Stimulated activated CD8-positive, alpha-beta memory T cell treated with anti-CD3 and anti-CD28 coated beads, Interleukin-2, amount 100 ng/mL, for 48 hours (primary cell): Measurements from ENCODE around the gene MAPKAPK5.
"Not testable (repeated sequence)": the region's sequence is repeated elsewhere in the genome, so short reads cannot be mapped to it uniquely, and the experiment has no call there.

Source experiments
- DNase-seq, 2 donors: peaks; one replicate each; pipeline ENCODE4 v3.0.0-alpha.2; 2020; ENCODE audit warnings: low read depth in 2 of 2

Gene MAPKAPK5, protein sequence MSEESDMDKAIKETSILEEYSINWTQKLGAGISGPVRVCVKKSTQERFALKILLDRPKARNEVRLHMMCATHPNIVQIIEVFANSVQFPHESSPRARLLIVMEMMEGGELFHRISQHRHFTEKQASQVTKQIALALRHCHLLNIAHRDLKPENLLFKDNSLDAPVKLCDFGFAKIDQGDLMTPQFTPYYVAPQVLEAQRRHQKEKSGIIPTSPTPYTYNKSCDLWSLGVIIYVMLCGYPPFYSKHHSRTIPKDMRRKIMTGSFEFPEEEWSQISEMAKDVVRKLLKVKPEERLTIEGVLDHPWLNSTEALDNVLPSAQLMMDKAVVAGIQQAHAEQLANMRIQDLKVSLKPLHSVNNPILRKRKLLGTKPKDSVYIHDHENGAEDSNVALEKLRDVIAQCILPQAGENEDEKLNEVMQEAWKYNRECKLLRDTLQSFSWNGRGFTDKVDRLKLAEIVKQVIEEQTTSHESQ

GRCh38 chr12:111841750-111842555, at the start of gene MAPKAPK5:
Gene MAPKAPK5, plus strand, starts transcription at chr12:111842228. Its CDS starts 506 bp downstream, at chr12:111842734.
- peak; percentile 93 to 97 for DNase-seq

DNA sequence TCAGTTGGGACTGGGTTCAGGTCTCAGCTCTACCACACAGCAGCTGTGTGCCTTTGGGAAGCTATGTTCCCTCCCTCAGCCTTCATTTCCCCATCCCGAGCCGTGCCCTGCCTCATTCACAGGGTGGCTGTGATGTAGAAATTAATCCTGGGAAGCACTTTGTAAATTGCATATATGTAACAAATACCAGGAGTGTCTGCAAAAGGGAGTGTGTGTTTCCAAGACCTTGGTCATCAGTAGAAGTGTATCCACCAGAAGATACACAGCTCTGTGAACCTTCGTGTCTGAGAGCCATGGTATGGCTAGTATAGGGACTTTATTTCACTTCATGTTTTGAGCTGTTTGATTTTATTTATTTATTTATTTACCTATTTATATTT, 49.2 kb upstream of the MAPKAPK5 start:
- DNase-seq, result no peak

- DNase-seq, result no peak
These were observed 43.8 kb upstream of the MAPKAPK5 start for GRCh38 chr12:111798182-111798581.

DNA sequence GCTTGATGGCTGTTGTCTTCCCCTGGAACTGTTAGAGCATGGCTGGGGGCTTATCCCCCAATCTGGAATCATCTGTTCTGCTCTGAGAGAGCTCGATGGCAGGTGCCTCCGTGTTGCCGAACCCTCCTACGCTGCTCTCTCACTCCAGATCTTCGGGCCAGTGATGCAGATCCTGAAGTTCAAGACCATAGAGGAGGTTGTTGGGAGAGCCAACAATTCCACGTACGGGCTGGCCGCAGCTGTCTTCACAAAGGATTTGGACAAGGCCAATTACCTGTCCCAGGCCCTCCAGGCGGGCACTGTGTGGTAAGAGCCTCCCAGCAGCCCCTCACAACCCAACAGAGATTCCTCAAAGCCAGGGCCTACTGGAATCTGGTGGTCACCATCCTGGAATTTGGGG, 42.3 kb upstream of the MAPKAPK5 start:
- no peak for DNase-seq

DNA sequence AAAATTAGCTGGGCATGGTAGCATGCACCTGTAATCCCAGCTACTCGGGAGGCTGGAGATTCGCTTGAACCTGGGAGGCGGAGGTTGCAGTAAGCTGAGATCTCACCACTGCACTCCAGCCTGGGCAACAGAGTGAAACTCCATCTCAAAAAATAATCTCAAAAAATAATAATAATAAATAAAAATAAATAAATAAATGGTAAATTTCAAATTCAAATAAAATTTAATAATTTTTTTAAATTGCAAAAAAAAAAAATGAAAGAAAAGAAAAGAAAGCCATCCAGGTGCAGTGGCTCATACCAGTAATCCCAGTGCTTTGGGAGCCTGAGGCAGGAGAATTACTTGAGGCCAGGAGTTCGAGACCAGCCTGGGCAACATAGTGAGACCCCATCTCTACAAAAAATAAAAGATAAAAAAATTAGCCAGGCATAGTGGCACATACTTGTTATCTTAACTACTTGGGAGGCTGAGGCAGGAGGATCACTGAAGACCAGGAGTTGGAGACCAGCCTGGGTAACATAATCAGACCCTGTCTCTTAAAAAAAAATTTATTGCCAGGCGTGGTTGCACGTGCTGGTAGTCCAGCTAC, 38.9 kb upstream of the MAPKAPK5 start:
- no peak for DNase-seq

GRCh38 chr12:111803851-111804250, 38.2 kb upstream of the MAPKAPK5 start:
- DNase-seq, result no peak

GRCh38 chr12:111806304-111806703, 35.7 kb upstream of the MAPKAPK5 start:
- no peak for DNase-seq

- no peak for DNase-seq
These were observed 34.8 kb upstream of the MAPKAPK5 start for GRCh38 chr12:111807232-111807631.

DNA sequence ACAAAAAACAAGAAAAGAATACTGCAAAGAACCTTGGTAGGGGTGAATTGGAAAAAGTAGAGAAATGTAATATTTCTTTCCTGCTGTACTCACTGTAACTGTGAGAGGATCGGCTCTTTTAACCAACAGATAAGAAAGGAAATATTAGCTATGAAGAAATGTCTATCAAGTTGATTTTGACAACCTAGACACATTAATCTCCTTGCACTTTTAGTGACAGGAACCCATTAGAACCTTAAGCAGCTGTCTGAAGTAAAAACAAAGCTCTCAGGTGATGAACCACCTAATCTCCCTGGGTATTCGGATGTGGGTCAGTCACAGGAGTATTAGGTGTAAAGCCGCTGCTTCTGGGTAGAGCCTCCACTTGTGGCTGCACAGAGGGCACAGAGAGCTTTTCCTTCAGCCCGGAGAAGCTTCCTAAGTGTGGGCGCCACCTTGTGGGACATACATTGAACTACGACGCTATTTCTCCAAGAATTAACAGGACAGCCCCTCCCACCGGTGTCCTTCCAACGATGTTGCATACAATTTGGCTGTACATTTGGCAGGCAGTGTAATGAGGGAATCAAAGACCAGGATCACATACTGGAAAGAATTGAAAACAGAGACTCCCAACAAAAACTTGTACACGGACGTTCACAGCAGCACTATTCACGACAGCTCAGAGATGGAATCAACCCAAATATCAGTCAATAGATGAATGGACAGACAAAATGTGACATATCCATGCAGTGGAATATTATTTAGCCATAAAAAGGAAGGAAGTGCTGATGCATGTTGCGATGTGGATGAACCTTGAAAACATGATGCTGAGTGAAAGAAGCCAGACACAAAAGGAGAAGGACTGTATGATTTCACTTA, 28.9 kb upstream of the MAPKAPK5 start:
- DNase-seq, result peak; percentile 39 to 41

GRCh38 chr12:111816065-111816615, 25.9 kb upstream of the MAPKAPK5 start:
- DNase-seq, result no peak

- not testable (repeated sequence) for DNase-seq
These were observed 25.1 kb upstream of the MAPKAPK5 start for GRCh38 chr12:111816898-111817297.

DNA sequence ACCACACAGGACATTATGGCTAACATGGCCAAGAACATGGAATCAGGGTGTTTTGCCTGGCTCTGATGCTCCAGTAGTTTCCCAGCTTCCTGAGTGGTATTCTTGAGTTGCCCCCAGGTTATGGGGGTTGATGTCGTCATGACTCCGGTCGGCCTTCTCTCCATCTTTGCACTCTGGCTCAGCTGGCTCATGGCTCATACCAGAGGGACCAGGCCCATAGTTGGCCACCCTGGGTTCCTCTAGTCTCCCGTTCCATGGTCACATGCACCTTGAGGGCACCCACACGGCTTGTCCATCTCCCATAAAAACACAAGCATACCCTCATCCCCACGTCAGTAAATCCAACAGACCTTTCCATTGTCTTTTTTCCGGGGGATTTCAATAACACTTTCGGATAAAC, 23.7 kb upstream of the MAPKAPK5 start:
- DNase-seq, result no peak

DNA sequence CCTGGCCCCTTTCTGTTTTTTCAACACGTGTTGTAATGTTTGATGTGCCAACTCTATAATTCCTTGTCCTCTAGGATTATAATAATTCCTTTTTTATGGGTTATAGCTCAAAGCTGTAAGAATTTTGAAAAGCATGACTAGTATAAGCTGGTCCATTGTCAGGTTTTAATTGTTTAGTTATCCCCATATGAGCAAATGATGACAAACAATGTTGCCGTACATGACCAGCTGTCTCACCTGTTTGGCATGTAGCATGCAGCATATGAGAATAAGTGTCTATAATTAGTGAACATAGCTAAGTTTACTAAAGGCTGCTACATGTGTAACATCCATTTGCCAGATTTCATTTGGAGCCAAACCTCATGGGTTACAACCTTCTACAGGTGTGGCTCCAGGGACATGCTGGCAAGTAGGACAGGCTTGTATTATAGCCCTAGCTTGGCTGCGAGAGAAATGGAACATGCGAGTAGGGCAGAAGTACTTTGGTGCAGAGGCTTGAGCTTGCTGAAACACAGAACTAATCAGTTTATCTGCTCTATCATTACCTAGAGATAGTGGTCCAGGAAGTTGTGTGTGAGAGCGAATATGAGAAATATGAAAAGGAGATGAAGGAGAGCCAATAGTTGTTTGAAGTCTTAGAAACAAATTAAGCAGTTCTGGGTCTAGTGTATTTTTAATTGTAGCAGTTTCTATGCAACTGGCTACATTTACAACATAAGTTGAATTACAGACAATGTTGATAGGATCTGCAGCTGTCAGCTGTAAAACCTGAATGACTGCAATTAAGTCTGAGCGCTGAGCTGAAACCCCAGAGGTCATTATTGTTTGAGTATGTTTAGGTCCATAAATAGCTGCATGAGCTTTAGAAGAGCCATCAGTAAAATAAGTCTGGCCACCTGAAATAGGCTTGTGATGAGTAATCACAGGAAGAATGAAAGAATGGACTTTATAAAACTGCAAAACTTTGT, 22.6 kb upstream of the MAPKAPK5 start:
- no peak for DNase-seq

DNA sequence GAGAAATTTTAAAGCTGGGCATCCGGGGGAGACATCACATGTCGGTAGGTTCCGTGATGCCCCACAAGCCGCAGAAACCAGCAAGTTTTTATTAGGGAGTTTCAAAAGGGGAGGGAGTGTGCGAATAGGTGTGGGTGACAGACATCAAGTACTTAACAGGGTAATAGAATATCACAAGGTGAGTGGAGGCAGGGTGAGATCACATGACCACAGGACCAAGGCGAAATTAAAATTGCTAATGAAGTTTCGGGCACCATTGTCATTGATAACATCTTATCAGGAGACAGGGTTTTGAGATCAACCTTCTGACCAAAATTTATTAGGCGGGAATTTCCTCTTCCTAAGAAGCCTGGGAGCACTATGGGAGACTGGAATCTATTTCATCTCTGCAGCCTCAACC, 21.2 kb upstream of the MAPKAPK5 start:
- DNase-seq, result not testable (repeated sequence)

DNA sequence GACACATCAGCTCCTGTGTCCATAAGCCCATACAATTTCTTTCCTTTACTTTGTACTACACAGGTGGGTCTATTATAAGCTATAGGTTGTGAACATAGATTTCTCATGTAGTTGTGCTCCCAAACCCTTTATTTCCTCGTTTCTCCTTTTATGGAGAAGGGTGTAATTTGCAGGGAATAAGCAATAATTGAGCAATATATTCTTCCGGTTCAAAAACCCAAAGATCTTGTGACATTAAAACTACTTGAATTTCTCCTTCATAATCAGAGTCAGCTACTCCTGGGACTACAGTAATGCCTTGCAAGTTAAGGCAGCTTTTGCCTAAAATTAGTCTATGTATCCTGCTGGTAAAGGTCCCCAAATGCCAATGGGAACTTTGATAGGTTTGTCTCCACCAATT, 19.1 kb upstream of the MAPKAPK5 start:
- DNase-seq, result no peak

GRCh38 chr12:111823891-111824290, 18.1 kb upstream of the MAPKAPK5 start:
- no peak for DNase-seq

DNA sequence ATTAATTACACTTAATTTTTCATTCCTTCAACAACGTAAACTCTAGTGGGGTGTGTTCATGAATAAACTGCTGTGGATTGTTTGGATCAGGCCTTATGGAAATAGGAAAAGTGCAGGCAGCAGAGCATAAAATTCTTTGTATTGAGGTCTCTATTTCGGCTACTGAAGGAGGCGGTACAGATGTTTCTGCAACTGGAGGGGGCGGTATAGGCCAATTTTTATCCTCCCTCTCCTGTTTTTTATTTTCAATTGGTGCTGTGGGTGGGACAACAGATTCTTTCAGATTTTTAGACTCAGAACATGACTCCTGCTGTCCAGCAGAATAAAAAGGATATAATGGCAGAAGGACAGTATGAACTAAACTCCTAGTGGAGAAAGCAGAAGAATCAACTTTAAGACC, 17.7 kb upstream of the MAPKAPK5 start:
- DNase-seq, result not testable (repeated sequence)

GRCh38 chr12:111825509-111825908, 16.5 kb upstream of the MAPKAPK5 start:
- no peak for DNase-seq

DNA sequence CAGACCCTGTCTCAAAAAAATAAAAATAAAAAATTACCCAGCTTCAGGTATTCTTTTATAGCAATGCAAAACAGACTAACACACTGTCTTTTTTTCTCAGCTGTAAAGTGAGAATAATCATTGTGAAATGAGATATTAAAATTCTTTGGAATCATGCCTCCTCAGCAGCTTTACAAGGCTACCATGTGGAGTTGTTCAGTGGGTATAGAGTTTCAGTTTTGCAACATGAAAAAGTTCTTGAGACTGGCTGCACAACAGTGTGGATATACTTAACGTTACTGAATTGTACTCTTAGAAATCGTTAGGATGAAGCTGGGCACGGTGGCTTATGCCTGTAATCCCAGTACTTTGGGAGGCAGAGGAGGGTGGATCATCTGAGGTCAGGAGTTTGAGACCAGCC, 15.7 kb upstream of the MAPKAPK5 start:
- DNase-seq, result no peak

- DNase-seq, result no peak
These were observed 15.0 kb upstream of the MAPKAPK5 start for GRCh38 chr12:111826992-111827391.
